Fibroblast of skin of scalp (primary cell): ENCODE data around the gene MAP4.
A peak's percentile ranks its signal among the peaks of the same experiment; 100 is the strongest.
"Not testable (repeated sequence)": the region's sequence is repeated elsewhere in the genome, so short reads cannot be mapped to it uniquely, and the experiment has no call there.

ENCODE experiments used
- DNase-seq: peaks from one replicate; pipeline ENCODE4 v3.0.0-alpha.2; 2013

Gene MAP4

DNA sequence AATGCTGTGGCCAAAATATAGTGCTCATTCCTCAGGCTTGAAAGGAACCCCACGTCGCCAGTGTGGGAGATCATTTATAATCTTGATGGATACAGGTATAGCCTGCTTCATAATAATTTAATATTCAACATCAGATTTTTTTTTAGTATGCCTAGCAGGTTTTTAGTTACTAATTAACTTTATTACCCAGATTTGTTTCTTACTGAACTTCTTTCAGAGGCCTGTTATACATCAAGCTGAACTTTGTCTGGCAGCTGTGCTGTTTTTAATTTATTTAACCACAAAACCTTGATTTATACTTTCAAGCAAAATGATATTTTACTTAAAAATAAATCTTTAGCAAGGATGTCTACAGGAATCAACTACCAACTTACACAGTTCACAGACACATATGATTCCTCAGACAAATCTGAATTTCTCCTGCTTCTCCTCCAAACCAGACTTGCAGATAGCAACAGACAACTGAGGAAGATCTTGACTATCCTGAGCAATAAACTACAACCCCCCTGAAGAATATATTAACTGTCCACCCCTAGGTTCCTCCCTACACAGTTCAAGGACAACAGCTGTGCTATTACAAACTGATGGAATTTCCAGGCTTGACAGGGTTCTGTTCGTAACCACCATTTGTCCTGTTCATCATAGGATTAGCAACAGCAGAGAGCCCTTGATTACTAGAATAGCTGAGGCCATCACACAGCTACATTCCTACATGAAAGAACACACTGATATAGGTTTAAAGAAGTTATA lies 610 bp downstream of the MAP4 start:
- DNase-seq: peak; percentile 19

DNA sequence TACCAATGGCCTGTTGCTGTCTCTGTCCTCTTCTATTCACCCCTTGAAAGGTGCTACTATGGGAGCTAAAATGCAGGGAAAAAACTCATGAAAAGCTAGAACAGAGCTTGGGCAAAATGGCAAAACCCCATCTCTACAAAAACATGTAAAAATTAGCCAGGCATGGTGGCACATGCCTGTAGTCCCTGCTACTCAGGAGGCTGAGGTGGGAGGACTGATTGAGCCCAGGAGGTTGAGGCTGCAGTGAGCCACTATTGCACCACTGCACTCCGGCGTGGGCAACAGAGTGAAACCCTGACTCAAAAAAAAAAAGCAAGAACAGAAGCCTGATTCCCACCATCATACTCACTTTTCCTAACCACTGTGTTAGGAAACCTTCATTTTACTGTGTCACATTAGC lies 1.9 kb downstream of the MAP4 start:
- DNase-seq: no peak

DNA sequence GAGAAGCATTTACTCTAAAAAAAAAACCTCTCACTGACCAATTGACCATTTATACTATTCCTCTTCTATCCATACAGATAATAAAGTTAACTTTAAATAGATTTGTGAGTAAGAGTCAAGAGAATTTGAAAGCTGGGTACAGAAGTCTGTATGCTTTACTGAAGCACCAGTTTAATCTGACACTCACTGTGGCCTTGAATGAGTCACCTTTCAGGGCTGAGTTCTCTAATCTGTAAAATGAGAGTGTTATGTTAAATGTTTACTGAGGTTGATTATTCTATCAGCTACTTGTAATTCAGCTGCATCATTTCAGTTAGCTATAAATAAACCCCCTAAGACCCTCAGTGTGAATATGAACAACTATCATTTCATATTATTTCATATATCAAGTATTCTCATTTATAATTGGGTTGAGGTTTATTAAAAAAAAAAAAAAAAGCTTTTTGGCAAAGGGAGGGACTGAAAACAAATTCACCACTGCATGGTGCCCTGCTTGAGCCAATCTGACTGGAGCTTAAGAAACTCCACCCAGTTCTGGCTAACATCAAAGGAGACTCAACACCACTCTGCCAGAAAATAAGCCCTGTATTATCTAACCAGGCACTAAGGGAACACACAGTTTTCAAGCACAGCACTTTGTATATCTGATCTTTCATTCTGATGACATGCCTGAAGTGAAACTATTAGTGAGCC lies 2.8 kb downstream of the MAP4 start:
- peak; percentile 70 for DNase-seq

DNA sequence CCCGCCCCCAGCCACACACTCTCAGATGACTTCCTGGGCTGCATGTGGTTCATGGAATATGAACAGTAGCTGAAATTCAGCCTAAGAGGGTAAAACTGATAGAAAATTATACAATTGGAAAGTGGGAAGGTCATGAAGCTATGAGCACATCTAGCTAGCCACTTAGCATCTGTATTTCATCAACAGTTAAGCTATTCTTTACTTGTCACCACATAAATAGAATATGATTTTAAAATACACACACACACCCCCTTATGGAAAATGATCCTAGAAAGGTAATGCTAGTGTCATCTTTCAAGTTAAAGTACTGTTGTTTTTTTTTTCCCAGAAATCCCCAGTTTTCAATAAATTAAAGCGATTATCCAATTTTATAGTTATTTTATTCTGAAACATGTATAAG lies 3.6 kb downstream of the MAP4 start:
- DNase-seq: no peak

- DNase-seq: not testable (repeated sequence)
Observed at GRCh38 chr3:48008066-48008465, 8.2 kb downstream of the MAP4 start.

GRCh38 chr3:48007361-48007760 lies 8.9 kb downstream of the MAP4 start:
- DNase-seq: not testable (repeated sequence)

GRCh38 chr3:48006794-48007193 lies 9.4 kb downstream of the MAP4 start:
- not testable (repeated sequence) for DNase-seq

- no peak for DNase-seq
Observed at GRCh38 chr3:48004694-48005093, 11.5 kb downstream of the MAP4 start.

DNA sequence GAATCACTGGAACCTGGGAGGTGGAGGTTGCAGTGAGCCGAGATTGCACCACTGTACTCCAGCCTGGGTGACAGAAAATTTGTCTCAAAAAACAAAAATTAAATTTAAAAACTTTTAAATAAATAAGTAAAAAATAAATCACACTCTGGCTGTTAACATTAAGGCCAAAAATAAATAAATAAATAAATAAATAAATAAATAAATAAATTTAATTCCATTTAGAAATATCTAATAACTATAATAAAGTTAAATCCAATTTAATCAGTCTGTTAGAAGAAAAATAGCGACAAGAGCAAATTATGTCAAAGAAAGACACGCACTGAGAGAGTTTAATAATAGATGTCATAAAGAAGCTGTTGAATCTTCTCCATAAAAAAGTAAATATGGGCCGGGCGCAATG lies 13.4 kb downstream of the MAP4 start:
- DNase-seq: no peak

DNA sequence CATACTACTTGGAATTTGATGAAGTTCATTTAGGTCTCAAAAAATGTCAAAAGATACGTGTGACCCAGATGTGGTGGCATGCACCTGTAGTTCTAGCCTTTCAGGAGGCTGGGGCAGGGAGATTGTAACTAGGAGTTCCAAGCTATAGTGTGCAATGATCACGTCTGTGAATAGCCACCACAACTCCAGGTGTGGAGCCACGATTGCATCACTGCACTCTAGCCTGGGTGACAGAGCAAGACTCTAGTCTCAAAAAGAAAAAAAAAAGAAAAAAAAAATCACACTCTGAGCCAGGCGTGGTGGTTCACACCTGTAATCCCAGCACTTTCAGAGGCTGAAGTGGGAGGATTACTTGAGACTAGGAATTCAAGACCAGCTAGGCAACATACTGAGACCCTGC lies 14.2 kb downstream of the MAP4 start:
- DNase-seq: no peak

DNA sequence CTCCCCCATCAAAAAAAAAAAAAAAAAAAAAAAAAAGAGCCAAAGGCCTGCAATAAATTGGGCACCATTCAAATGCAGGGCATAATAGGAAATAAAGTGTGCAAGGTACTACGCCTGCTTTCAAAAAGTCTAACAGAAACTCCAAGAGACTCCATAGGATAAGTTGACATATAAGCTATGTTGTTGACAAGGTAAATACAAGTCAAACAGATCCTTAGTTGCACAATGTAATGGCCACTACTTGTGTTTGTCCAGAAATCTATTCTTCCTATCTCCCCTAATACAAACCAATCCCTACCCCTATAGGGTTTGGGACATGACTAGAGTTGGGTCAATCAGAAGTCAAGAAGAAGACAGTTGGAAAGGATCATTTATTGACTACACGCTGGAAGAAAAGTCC lies 16.0 kb downstream of the MAP4 start:
- DNase-seq: no peak

DNA sequence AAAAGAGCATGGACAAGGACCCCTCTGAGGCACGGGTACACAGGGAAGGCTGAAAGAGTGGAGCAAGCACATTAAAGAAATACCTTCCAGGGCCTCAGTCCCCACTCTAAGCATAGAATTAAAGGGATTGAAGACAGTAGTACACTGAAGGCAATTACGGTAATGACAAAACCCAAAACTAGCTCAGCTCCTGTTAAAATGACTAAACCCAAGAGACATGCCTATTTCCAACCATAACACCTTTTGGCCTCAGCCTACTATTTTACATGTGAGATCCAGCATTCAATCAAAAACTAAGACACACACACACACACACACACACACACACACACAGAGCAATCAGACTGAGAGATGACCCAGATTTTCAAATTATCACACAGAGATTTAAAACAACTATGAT lies 19.8 kb downstream of the MAP4 start:
- no peak for DNase-seq

- no peak for DNase-seq
Observed at GRCh38 chr3:47994180-47994579, 22.0 kb downstream of the MAP4 start.

- no peak for DNase-seq
Observed at GRCh38 chr3:47991341-47991740, 24.9 kb downstream of the MAP4 start.

- DNase-seq: peak; percentile 90
Observed at GRCh38 chr3:47989981-47990440, 26.2 kb downstream of the MAP4 start.

GRCh38 chr3:47985381-47985780 lies 30.8 kb downstream of the MAP4 start:
- peak; percentile 42 for DNase-seq

GRCh38 chr3:47984075-47984728 lies 32.0 kb downstream of the MAP4 start:
- peak; percentile 91 for DNase-seq

- DNase-seq: no peak
Observed at GRCh38 chr3:47980795-47981194, 35.4 kb downstream of the MAP4 start.

DNA sequence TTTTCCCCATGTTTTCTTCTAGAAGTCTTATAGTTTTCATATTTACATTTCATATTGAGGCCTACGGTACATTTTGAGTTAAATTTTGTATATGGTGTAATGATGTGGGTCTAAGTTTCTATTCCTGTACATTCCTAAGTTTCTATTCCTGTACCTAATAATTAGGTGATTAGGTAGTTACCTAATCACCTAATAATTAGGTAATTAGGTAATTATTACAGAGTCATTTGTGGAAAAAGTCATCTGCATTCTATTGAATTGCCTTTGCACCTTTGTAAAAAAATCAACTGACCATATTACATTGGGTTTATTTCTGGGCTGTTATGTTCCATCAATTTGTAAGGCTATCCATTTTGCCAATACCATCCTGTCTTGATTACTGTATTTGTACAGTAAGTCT lies 37.1 kb downstream of the MAP4 start:
- no peak for DNase-seq

DNA sequence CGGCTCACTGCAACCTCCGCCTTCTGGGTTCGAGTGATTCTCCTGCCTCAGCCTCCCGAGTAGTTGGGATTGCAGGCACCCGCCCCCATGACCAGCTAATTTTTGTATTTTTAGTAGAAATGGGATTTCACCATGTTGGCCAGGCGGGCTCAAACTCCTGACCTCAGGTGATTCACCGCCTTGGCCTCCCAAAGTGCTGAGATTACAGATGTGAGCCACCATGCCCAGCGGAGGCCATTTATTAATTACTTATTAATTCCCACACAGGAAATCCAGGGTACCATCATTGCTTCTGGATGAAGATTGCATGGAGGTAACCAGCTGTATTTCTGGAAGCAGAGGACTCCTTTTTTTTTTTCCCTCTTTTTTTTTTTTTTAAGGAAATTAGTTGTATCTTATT lies 37.8 kb downstream of the MAP4 start:
- DNase-seq: no peak

DNA sequence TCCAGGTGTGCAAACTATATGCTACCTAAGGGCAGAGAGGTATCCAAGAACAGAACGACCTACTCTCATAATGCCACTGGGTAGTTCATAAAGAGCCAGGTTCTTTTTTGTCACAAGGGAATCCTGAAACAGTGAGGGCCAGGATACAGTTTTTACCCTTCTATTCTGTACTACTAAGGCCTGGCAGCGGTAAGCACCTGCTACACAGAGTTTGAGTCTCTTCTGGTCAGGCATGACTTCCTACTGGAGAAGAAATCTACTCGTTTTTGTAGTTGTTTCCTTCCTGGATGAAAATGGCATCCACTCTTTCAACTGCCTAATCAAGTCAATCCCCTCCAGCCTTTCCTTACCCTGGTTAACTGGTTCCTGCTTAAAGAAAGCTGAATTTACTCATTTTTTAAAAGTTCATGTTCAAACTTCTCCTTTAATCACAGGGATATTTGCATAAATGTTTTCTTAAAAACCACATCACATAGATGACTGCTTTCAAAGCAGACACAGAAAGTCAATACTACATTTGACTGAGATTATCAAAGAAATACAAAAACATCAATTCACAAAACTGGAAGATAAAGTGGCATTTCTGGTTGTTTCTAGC lies 40.0 kb downstream of the MAP4 start:
- DNase-seq: no peak

DNA sequence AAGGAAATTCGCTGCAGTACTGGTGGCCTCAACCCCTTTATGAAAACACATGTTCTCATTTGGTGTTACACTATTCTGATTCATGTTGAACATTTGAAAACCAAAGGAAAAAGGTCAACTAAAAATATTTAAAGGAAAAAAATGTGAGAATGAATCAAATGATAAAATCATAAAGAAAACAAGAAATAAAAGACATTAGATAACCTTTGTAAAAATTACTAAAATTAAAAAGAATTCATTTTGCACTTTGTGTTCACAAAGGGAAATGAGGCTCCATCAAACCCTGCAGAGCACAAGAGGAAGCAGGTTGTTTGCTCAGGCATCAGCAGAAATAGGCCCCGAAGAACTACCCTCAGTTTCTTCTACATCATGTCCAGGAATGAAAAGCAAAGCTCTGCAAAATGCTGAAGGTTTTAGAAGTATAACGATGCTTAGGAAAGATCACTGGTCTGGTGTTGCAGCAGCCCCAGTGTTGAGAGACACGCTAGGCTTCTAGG lies 41.2 kb downstream of the MAP4 start:
- DNase-seq: no peak

DNA sequence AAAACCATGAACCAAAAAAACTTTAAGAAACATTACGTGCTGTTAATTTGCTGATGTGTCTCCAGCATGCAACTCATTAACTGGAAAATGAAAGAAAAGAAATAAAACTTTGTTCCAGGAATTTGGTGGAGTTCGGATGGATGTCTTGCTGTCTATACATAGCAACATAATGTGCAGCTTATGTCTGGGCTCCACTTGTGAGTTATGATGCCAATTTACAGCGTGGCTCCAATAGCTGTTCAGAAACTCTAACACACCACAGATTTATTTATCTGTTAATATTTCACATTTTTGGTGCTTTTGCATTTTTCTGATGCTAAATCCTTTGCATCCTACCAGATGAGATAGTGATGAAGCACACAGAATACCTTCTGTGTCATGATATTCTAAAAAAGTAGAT lies 45.1 kb downstream of the MAP4 start:
- DNase-seq: no peak
